ENCODE results near the gene NEIL3. TPM values are rescaled to one million over a fixed set of nuclear protein-coding genes. Genes with fewer than 3 reads are reported as not detected.

NEIL3 gene
- 10 to 100 TPM; 14.7 to 15.2 TPM for total RNA-seq

- Mint-ChIP-seq H3K4me1 (peaks cover 8% of the 10 kb centered on the region), H3K36me3 (peaks cover 8% of the 10 kb centered on the region), H3K27ac (peak within 1 kb of the TSS; percentile 89), H3K27me3 (peaks cover 11% of the 10 kb centered on the region), H3K9me3 (no peaks in the 10 kb centered on the region), H3K4me3 (peak within 1 kb of the TSS; percentile 92)
- peak; percentile 87 for DNase-seq
These were observed at the start of gene NEIL3 for GRCh38 chr4:177309522-177310371. Gene NEIL3, plus strand, starts transcription at chr4:177309874. Its CDS starts 80 bp downstream, at chr4:177309954.

GRCh38 chr4:177263818-177264217, 45.9 kb upstream of the NEIL3 start:
- Mint-ChIP-seq H3K27ac (no peak overlapping the region), H3K4me1 (no peaks in the 10 kb centered on the region), H3K36me3 (no peaks in the 10 kb centered on the region), H3K9me3 (no peaks in the 10 kb centered on the region), H3K27me3 (no peaks in the 10 kb centered on the region), H3K4me3 (no peak overlapping the region)
- DNase-seq = no peak

- H3K4me1 Mint-ChIP-seq = no peaks in the 10 kb centered on the region
- H3K27ac Mint-ChIP-seq = no peak overlapping the region
- H3K9me3 Mint-ChIP-seq = no peaks in the 10 kb centered on the region
- no peak overlapping the region for H3K4me3 Mint-ChIP-seq
- DNase-seq = no peak
- no peaks in the 10 kb centered on the region for H3K36me3 Mint-ChIP-seq
- no peaks in the 10 kb centered on the region for H3K27me3 Mint-ChIP-seq
These were observed 44.8 kb upstream of the NEIL3 start for GRCh38 chr4:177264788-177265422.

GRCh38 chr4:177265729-177266128, 43.9 kb upstream of the NEIL3 start:
- H3K27me3 Mint-ChIP-seq = no peaks in the 10 kb centered on the region

GRCh38 chr4:177266506-177266905, 43.2 kb upstream of the NEIL3 start:
- no peak overlapping the region for H3K27ac Mint-ChIP-seq
- no peaks in the 10 kb centered on the region for H3K27me3 Mint-ChIP-seq
- no peaks in the 10 kb centered on the region for H3K36me3 Mint-ChIP-seq
- H3K9me3 Mint-ChIP-seq = no peaks in the 10 kb centered on the region
- no peak for DNase-seq
- no peak overlapping the region for H3K4me3 Mint-ChIP-seq
- H3K4me1 Mint-ChIP-seq = no peaks in the 10 kb centered on the region

More at GRCh38 chr4:177265729-177266128, 43.9 kb upstream of the NEIL3 start:
- Mint-ChIP-seq H3K9me3 (no peaks in the 10 kb centered on the region), H3K36me3 (no peaks in the 10 kb centered on the region), H3K4me3 (no peak overlapping the region), H3K27ac (no peak overlapping the region), H3K4me1 (no peaks in the 10 kb centered on the region)
- DNase-seq = no peak

- Mint-ChIP-seq H3K36me3 (no peaks in the 10 kb centered on the region), H3K27me3 (no peaks in the 10 kb centered on the region), H3K4me1 (no peaks in the 10 kb centered on the region), H3K4me3 (no peak overlapping the region), H3K27ac (no peak overlapping the region), H3K9me3 (no peaks in the 10 kb centered on the region)
- DNase-seq = no peak
These were observed 41.8 kb upstream of the NEIL3 start for GRCh38 chr4:177267911-177268310.

- H3K9me3 Mint-ChIP-seq = no peaks in the 10 kb centered on the region
- H3K4me3 Mint-ChIP-seq = no peak overlapping the region
- H3K4me1 Mint-ChIP-seq = no peaks in the 10 kb centered on the region
- H3K27ac Mint-ChIP-seq = no peak overlapping the region
- H3K36me3 Mint-ChIP-seq = no peaks in the 10 kb centered on the region
- DNase-seq = no peak
- no peaks in the 10 kb centered on the region for H3K27me3 Mint-ChIP-seq
These were observed 38.6 kb upstream of the NEIL3 start for GRCh38 chr4:177271091-177271490.

GRCh38 chr4:177271915-177272766, 37.5 kb upstream of the NEIL3 start:
- Mint-ChIP-seq H3K27me3 (no peaks in the 10 kb centered on the region), H3K36me3 (no peaks in the 10 kb centered on the region), H3K27ac (no peak overlapping the region), H3K4me1 (no peaks in the 10 kb centered on the region), H3K9me3 (no peaks in the 10 kb centered on the region), H3K4me3 (no peak overlapping the region)
- DNase-seq = no peak

GRCh38 chr4:177275999-177276398, 33.7 kb upstream of the NEIL3 start:
- no peak for DNase-seq
- no peaks in the 10 kb centered on the region for H3K27me3 Mint-ChIP-seq
- no peaks in the 10 kb centered on the region for H3K4me1 Mint-ChIP-seq
- H3K27ac Mint-ChIP-seq = no peak overlapping the region
- no peaks in the 10 kb centered on the region for H3K36me3 Mint-ChIP-seq
- H3K4me3 Mint-ChIP-seq = no peak overlapping the region
- H3K9me3 Mint-ChIP-seq = no peaks in the 10 kb centered on the region

GRCh38 chr4:177281351-177281909, 28.2 kb upstream of the NEIL3 start:
- H3K36me3 Mint-ChIP-seq = no peaks in the 10 kb centered on the region
- peaks cover 4% of the 10 kb centered on the region for H3K4me1 Mint-ChIP-seq
- H3K27me3 Mint-ChIP-seq = no peaks in the 10 kb centered on the region
- no peaks in the 10 kb centered on the region for H3K9me3 Mint-ChIP-seq
- DNase-seq = no peak
- H3K4me3 Mint-ChIP-seq = no peak overlapping the region
- no peak overlapping the region for H3K27ac Mint-ChIP-seq

- no peak overlapping the region for H3K27ac Mint-ChIP-seq
- no peak overlapping the region for H3K4me3 Mint-ChIP-seq
- H3K9me3 Mint-ChIP-seq = no peaks in the 10 kb centered on the region
- no peak for DNase-seq
- H3K36me3 Mint-ChIP-seq = no peaks in the 10 kb centered on the region
- H3K4me1 Mint-ChIP-seq = peaks cover 4% of the 10 kb centered on the region
- no peaks in the 10 kb centered on the region for H3K27me3 Mint-ChIP-seq
These were observed 27.3 kb upstream of the NEIL3 start for GRCh38 chr4:177282284-177282835.

GRCh38 chr4:177283167-177283566, 26.5 kb upstream of the NEIL3 start:
- no peak overlapping the region for H3K27ac Mint-ChIP-seq
- DNase-seq = no peak
- no peak overlapping the region for H3K4me3 Mint-ChIP-seq
- H3K4me1 Mint-ChIP-seq = peaks cover 4% of the 10 kb centered on the region
- no peaks in the 10 kb centered on the region for H3K27me3 Mint-ChIP-seq
- H3K9me3 Mint-ChIP-seq = no peaks in the 10 kb centered on the region
- no peaks in the 10 kb centered on the region for H3K36me3 Mint-ChIP-seq

GRCh38 chr4:177285953-177286352, 23.7 kb upstream of the NEIL3 start:
- Mint-ChIP-seq H3K4me3 (no peak overlapping the region), H3K27ac (no peak overlapping the region), H3K36me3 (no peaks in the 10 kb centered on the region), H3K4me1 (peaks cover 4% of the 10 kb centered on the region), H3K27me3 (no peaks in the 10 kb centered on the region), H3K9me3 (no peaks in the 10 kb centered on the region)
- DNase-seq = no peak

GRCh38 chr4:177287255-177287654, 22.4 kb upstream of the NEIL3 start:
- H3K4me3 Mint-ChIP-seq = no peak overlapping the region
- H3K27ac Mint-ChIP-seq = no peak overlapping the region
- peaks cover 4% of the 10 kb centered on the region for H3K4me1 Mint-ChIP-seq
- no peaks in the 10 kb centered on the region for H3K36me3 Mint-ChIP-seq
- H3K9me3 Mint-ChIP-seq = no peaks in the 10 kb centered on the region
- H3K27me3 Mint-ChIP-seq = no peaks in the 10 kb centered on the region
- DNase-seq = no peak

Data from activated naive CD8-positive, alpha-beta T cell treated with anti-CD3 and anti-CD28 coated beads for 36 hours (primary cell).